MM.1S (cell line): ENCODE results near the gene KIRREL3.

ENCODE experiments used
- EZH2 ChIP-seq: fragments of 300-600 bp; sonication (generic); optimal IDR thresholded peaks from 2 replicates; pipeline ENCODE3; 2017; ENCODE audit warnings: low read depth, mild to moderate bottlenecking, antibody characterized with exemption, low read length, mixed read lengths
- TF ChIP-seq, protein P1 (sequence below): fragments of 300-600 bp; sonication (generic); IDR thresholded peaks from 2 replicates; pipeline ENCODE4 v1.5.1; 2016; ENCODE audit warnings: antibody characterized with exemption, low read length, mixed read lengths

DNA sequence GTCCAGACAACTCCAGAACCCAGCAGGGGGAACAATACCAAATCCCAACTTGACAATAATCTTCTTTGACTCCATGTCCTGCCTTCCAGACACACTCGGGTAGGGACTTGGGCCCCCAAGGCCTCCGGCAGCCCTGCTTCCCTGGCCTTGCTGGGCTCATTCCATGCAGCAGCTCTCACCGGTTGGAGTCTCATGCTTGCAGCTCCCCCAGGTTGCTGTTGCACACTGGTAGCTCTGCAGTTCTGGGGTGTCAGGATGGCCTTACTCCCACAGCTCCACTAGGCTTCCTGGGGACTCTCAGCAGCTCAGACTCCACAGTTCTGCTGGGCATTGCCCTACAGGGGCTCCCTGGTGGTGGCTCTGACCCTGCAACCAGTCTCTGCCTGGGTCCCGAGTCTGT is 602.3 kb downstream of the KIRREL3 start:
- TF ChIP-seq, protein P1, sequence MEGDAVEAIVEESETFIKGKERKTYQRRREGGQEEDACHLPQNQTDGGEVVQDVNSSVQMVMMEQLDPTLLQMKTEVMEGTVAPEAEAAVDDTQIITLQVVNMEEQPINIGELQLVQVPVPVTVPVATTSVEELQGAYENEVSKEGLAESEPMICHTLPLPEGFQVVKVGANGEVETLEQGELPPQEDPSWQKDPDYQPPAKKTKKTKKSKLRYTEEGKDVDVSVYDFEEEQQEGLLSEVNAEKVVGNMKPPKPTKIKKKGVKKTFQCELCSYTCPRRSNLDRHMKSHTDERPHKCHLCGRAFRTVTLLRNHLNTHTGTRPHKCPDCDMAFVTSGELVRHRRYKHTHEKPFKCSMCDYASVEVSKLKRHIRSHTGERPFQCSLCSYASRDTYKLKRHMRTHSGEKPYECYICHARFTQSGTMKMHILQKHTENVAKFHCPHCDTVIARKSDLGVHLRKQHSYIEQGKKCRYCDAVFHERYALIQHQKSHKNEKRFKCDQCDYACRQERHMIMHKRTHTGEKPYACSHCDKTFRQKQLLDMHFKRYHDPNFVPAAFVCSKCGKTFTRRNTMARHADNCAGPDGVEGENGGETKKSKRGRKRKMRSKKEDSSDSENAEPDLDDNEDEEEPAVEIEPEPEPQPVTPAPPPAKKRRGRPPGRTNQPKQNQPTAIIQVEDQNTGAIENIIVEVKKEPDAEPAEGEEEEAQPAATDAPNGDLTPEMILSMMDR: no peak
- TF ChIP-seq EZH2: no peak
